ENCODE measurements around the gene PAK6. TPM values are rescaled to one million over a fixed set of nuclear protein-coding genes. Genes with fewer than 3 reads are reported as not detected.

Gene PAK6
- polyA plus RNA-seq, 1 of the 3 experiments (the other 2 are of a cell fraction) = 0.07 TPM

DNA sequence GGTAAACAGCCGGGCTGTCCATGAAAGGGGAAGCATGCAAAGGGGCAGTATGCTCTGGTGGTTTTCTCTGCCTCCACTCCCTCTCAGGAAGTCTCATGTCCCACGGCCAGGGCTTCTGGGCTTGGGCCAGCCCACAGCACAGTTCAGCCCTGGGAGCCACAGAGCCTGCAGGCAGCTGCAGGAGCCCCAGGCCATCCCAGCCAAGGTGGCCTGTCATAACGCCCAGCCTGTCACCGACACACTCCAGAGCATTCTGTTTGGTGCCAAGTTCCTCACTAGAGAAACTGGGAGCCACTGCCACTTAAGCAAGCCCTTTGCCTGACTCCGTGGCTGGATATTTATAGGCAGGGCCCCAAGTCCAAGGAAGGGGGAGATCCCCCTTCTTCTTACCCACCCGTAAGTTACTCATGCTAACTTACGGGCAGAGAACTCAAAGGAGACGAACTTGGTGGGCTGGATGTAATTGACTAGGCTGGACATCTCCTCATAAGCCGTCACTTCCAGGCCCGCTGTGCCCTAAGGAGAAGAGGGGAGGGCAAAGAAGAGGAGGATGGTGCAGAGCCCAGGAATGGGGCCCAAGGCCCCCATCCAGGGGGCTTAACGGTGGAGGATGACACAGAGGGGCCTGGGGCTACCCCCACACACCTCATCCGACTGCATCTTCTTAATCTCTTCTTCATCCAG lies 57.2 kb downstream of the PAK6 start (continued):
- TF ChIP-seq TEAD4 (IDR thresholded peaks at IDR 0.05; ENCODE audit: borderline replicate concordance, insufficient read depth) (no peak), TCF12 (IDR thresholded peaks at IDR 0.05) (no peak), NFIC (IDR thresholded peaks at IDR 0.05; ENCODE audit: borderline replicate concordance) (no peak), EP300 (IDR thresholded peaks at IDR 0.05; ENCODE audit: borderline replicate concordance in 1 of 2, low read depth in 1 of 2, low read length in 1 of 2) (no peak), RCOR1 (IDR thresholded peaks at IDR 0.05; ENCODE audit: low read length) (no peak), USF1 (IDR thresholded peaks at IDR 0.05; ENCODE audit: borderline replicate concordance, low read depth) (no peak), CHD2 (IDR thresholded peaks at IDR 0.05; ENCODE audit: low read length, partially characterized antibody) (no peak)
- TF ChIP-seq, protein P1, sequence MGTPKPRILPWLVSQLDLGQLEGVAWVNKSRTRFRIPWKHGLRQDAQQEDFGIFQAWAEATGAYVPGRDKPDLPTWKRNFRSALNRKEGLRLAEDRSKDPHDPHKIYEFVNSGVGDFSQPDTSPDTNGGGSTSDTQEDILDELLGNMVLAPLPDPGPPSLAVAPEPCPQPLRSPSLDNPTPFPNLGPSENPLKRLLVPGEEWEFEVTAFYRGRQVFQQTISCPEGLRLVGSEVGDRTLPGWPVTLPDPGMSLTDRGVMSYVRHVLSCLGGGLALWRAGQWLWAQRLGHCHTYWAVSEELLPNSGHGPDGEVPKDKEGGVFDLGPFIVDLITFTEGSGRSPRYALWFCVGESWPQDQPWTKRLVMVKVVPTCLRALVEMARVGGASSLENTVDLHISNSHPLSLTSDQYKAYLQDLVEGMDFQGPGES (IDR thresholded peaks at IDR 0.05; ENCODE audit: low read depth, low read length) = no peak

GRCh38 chr15:40296561-40297230 lies 57.8 kb downstream of the PAK6 start:
- Histone ChIP-seq H3F3A (replicated peaks; ENCODE audit: insufficient read depth) (no peaks in the 10 kb centered on the region), H3K9ac (no peak overlapping the region), H3K4me3 (ENCODE audit: low read depth in 2 of 2, low read length in 1 of 2) (no peak overlapping the region), H3K4me2 (no peak overlapping the region), H3K9me3 (no peaks in the 10 kb centered on the region), H3K9me2 (no peaks in the 10 kb centered on the region), H3K79me2 (ENCODE audit: insufficient read depth) (no peaks in the 10 kb centered on the region), H3K36me3 (replicated peaks in 1 of 2; ENCODE audit: control insufficient read depth in 1 of 2, insufficient read depth in 2 of 2, low read length in 1 of 2) (no peaks in the 10 kb centered on the region), H4K20me1 (ENCODE audit: insufficient read depth) (no peaks in the 10 kb centered on the region), H3K27ac (ENCODE audit: low read depth in 2 of 2, low read length in 1 of 2) (no peak overlapping the region), H2AFZ (ENCODE audit: low read depth) (no peak overlapping the region), H3K27me3 (ENCODE audit: insufficient read depth) (peaks cover 5% of the 10 kb centered on the region; the same call in 1 of the 2 replicates), H3K4me1 (ENCODE audit: control insufficient read depth in 1 of 2, insufficient read depth in 2 of 2, low read depth in 1 of 2, low read length in 1 of 2) (peaks cover 0 to 25% of the 10 kb centered on the region in 2 experiments; a peak in 2 of 4 replicates)
- DNase-seq = no peak
- 64% methylated on average over 5 of the region's 5 CpGs for WGBS (ENCODE audit: low lambda C conversion rate)
- POLR2A ChIA-PET = no interaction called here
- CTCF ChIA-PET = interaction anchor here (1.7 to 66.3 kb wide), 3 partner anchors 23 to 79 kb away, joined by 5 to 2194 read pairs (median 818); partner anchors contain the start of genes CCDC9B, DISP2, INAFM2 and PHGR1
- TF ChIP-seq EZH2phosphoT487 (IDR thresholded peaks at IDR 0.05; ENCODE audit: borderline replicate concordance, low read depth) (no peak), REST (IDR thresholded peaks at IDR 0.05; ENCODE audit: low read depth, low read length) (no peak), RFX5 (IDR thresholded peaks at IDR 0.05; ENCODE audit: low read length) (no peak), MEF2A (IDR thresholded peaks at IDR 0.05; ENCODE audit: borderline replicate concordance, low read depth) (no peak), POLR2AphosphoS5 (IDR thresholded peaks at IDR 0.05; ENCODE audit: low read depth, low read length) (no peak), SIN3A (IDR thresholded peaks at IDR 0.05; ENCODE audit: borderline replicate concordance, low read depth, low read length) (no peak), TEAD4 (IDR thresholded peaks at IDR 0.05; ENCODE audit: borderline replicate concordance, insufficient read depth) (no peak), USF1 (IDR thresholded peaks at IDR 0.05; ENCODE audit: borderline replicate concordance, low read depth) (no peak), YY1 (IDR thresholded peaks at IDR 0.05; ENCODE audit: low read depth) (no peak), TAF1 (IDR thresholded peaks at IDR 0.05; ENCODE audit: borderline replicate concordance, low read depth, low read length) (no peak), SMC3 (IDR thresholded peaks at IDR 0.05; ENCODE audit: low read depth, low read length) (no peak), FOSL2 (IDR thresholded peaks at IDR 0.05; ENCODE audit: borderline replicate concordance, low read depth) (no peak), NFIC (IDR thresholded peaks at IDR 0.05; ENCODE audit: borderline replicate concordance) (no peak), CTCF (IDR thresholded peaks at IDR 0.05) (no peak), FOXM1 (IDR thresholded peaks at IDR 0.05; ENCODE audit: low read depth) (no peak)
